ENCODE measurements around the gene OGA. TPM values are rescaled to one million over a fixed set of nuclear protein-coding genes. Genes with fewer than 3 reads are reported as not detected.

Gene OGA
- total RNA-seq, 2 experiments from 2014 or later: 395 to 416 TPM

- POLR2A ChIA-PET: interaction anchor here (1.3 to 4.3 kb wide), 6 partner anchors 9 to 370 kb away, joined by 3 to 43 read pairs (median 8); partner anchors contain the start of genes NOLC1 and OGA
- peak overlapping the region; percentile 100 for H3K4me3 Mint-ChIP-seq
- peaks cover 0 to 15% of the 10 kb centered on the region in 2 experiments for H3K9me3 ChIP-seq (ENCODE audit: control insufficient read depth in 1 of 2, insufficient read depth in 1 of 2, low read length in 2 of 2)
- DNase-seq (peak in 2 of 14 experiments; percentile 13 to 24), ATAC-seq (ENCODE audit: poor library complexity) (no peak)
- H3K36me3 ChIP-seq (ENCODE audit: insufficient read depth, low read length): peaks cover 30% of the 10 kb centered on the region
- H3K36me3 Mint-ChIP-seq (ENCODE audit: low read depth): peaks cover 39% of the 10 kb centered on the region
- CTCF ChIA-PET: interaction anchor here (0.9 to 1.0 kb wide), 2 partner anchors 39 to 179 kb away, joined by 3 to 6 read pairs; no protein-coding TSS in a partner anchor
- no peak overlapping the region for H3K27ac ChIP-seq (ENCODE audit: low read depth in 1 of 2, low read length in 2 of 2)
- peaks cover 24% of the 10 kb centered on the region in 2 experiments for H3K27me3 ChIP-seq (ENCODE audit: control insufficient read depth in 1 of 2, insufficient read depth in 2 of 2, low read length in 2 of 2)
- peak overlapping the region; percentile 90 for H3K4me3 ChIP-seq (ENCODE audit: low read length)
- peaks cover 62% of the 10 kb centered on the region for H3K4me1 ChIP-seq (ENCODE audit: insufficient read depth, low read length)
- H3K9me3 Mint-ChIP-seq: no peaks in the 10 kb centered on the region
- peaks cover 20% of the 10 kb centered on the region for H3K27me3 Mint-ChIP-seq
- H3K27ac Mint-ChIP-seq: peak overlapping the region; percentile 86
- intact Hi-C loops (cut with DNase I, micrococcal nuclease): loop anchor here (2.0 to 10.0 kb wide), 8 partner anchors 37 to 569 kb away; partner anchors contain the start of genes OGA (in 2 of the 2), ARMH3 (in 1 of the 2) and KCNIP2 (in 1 of the 2)
- peaks cover 77% of the 10 kb centered on the region for H3K4me1 Mint-ChIP-seq (ENCODE audit: low read depth)
- no peak for TF ChIP-seq CTCF (IDR thresholded peaks at IDR 0.05)
These were observed 36.0 kb downstream of the OGA start for GRCh38 chr10:101781984-101782810.

GRCh38 chr10:101781655-101781983 lies 36.6 kb downstream of the OGA start:
- H3K27ac ChIP-seq (ENCODE audit: low read depth in 1 of 2, low read length in 2 of 2): no peak overlapping the region
- intact Hi-C loops (cut with DNase I, micrococcal nuclease): loop anchor here (2.0 to 10.0 kb wide), 6 partner anchors 51 to 569 kb away; partner anchors contain the start of gene ARMH3 (in 1 of the 2)
- peaks cover 25% of the 10 kb centered on the region for H3K27me3 Mint-ChIP-seq
- ATAC-seq (ENCODE audit: poor library complexity): no peak
- peaks cover 0 to 15% of the 10 kb centered on the region in 2 experiments for H3K9me3 ChIP-seq (ENCODE audit: control insufficient read depth in 1 of 2, insufficient read depth in 1 of 2, low read length in 2 of 2)
- no peak for TF ChIP-seq CTCF (IDR thresholded peaks at IDR 0.05)
- peaks cover 29 to 30% of the 10 kb centered on the region in 2 experiments for H3K27me3 ChIP-seq (ENCODE audit: control insufficient read depth in 1 of 2, insufficient read depth in 2 of 2, low read length in 2 of 2)
- peaks cover 33% of the 10 kb centered on the region for H3K36me3 Mint-ChIP-seq (ENCODE audit: low read depth)
- no peak for DNase-seq
- no peak overlapping the region for H3K27ac Mint-ChIP-seq
- H3K36me3 ChIP-seq (ENCODE audit: insufficient read depth, low read length): peaks cover 24% of the 10 kb centered on the region
- peaks cover 77% of the 10 kb centered on the region for H3K4me1 Mint-ChIP-seq (ENCODE audit: low read depth)
- H3K9me3 Mint-ChIP-seq: no peaks in the 10 kb centered on the region
- ChIA-PET POLR2A (interaction anchor here (1.3 to 2.3 kb wide), 3 partner anchors 8 to 37 kb away, joined by 3 to 12 read pairs (median 12); partner anchors contain the start of gene OGA), CTCF (interaction anchor here (0.6 to 2.0 kb wide), 15 partner anchors 8 to 252 kb away, joined by 3 to 8 read pairs (median 4); partner anchors contain the start of gene OGA)
- H3K4me1 ChIP-seq (ENCODE audit: insufficient read depth, low read length): peaks cover 63% of the 10 kb centered on the region
- H3K4me3 Mint-ChIP-seq: peak overlapping the region; percentile 78
- H3K4me3 ChIP-seq (ENCODE audit: low read length): no peak overlapping the region

GRCh38 chr10:101780818-101781654 lies 37.2 kb downstream of the OGA start:
- H3K4me3 ChIP-seq (ENCODE audit: low read length): no peak overlapping the region
- Mint-ChIP-seq H3K27ac (no peak overlapping the region), H3K9me3 (no peaks in the 10 kb centered on the region), H3K4me1 (ENCODE audit: low read depth) (peaks cover 75% of the 10 kb centered on the region), H3K36me3 (ENCODE audit: low read depth) (peaks cover 27% of the 10 kb centered on the region), H3K27me3 (peaks cover 26% of the 10 kb centered on the region), H3K4me3 (peak overlapping the region; percentile 75)
- ChIA-PET POLR2A (interaction anchor here (0.7 to 2.2 kb wide), 4 partner anchors 14 to 785 kb away, joined by 3 to 12 read pairs (median 4); partner anchors contain the start of gene OGA), CTCF (interaction anchor here (0.6 to 2.0 kb wide), 16 partner anchors 8 to 279 kb away, joined by 3 to 8 read pairs (median 4); partner anchors contain the start of gene OGA)
- H3K4me1 ChIP-seq (ENCODE audit: insufficient read depth, low read length): peaks cover 67% of the 10 kb centered on the region
- peaks cover 0 to 15% of the 10 kb centered on the region in 2 experiments for H3K9me3 ChIP-seq (ENCODE audit: control insufficient read depth in 1 of 2, insufficient read depth in 1 of 2, low read length in 2 of 2)
- DNase-seq: peak; percentile 47 to 86 (median 66)
- peak; percentile 88 for TF ChIP-seq CTCF (IDR thresholded peaks at IDR 0.05)
- ATAC-seq (ENCODE audit: poor library complexity): peak; percentile 63
- no peak overlapping the region for H3K27ac ChIP-seq (ENCODE audit: low read depth in 1 of 2, low read length in 2 of 2)
- H3K36me3 ChIP-seq (ENCODE audit: insufficient read depth, low read length): peaks cover 18% of the 10 kb centered on the region
- intact Hi-C loops (cut with DNase I, micrococcal nuclease): loop anchor here (2.0 to 10.0 kb wide), 6 partner anchors 51 to 568 kb away; partner anchors contain the start of gene ARMH3 (in 1 of the 2)
- peaks cover 30 to 34% of the 10 kb centered on the region in 2 experiments for H3K27me3 ChIP-seq (ENCODE audit: control insufficient read depth in 1 of 2, insufficient read depth in 2 of 2, low read length in 2 of 2)

Measured in CD4-positive, alpha-beta T cell (primary cell).